GM20431 (cell line): ENCODE measurements around the gene PLXDC1.

Experiments used
- in situ Hi-C: fragments of 300-500 bp; cut with MseI, MboI; formaldehyde crosslinking; loops from one replicate; pipeline ENCODE4 v1.15.0; 2020; ENCODE audit warnings: low sequenced_read_pairs; ENCODE audit not compliant: unreplicated experiment

The PLXDC1 gene

DNA sequence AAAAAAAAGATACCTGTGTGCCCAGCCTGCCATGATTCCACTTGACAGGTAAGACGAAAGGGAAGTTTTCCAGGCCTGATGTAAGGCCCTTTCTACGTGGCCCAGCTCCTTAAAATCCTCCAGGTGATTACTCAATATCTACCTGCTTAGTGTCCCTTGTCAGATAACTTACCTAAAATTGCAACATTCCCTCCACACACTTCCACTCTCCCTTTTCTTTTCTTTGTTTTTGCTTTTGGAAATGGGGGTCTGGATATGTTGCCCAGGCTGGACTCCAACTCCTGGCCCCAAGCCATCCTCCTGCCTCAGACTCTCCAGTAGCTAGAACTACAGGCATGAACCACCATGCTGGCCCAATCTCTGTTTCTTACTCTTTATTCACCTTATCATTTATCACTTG lies 7.2 kb upstream of the PLXDC1 start:
- in situ Hi-C loops = no loop called here

- in situ Hi-C loops = no loop called here
Measured at GRCh38 chr17:39156491-39156890, 5.1 kb upstream of the PLXDC1 start.

- in situ Hi-C loops = no loop called here
Measured at GRCh38 chr17:39155654-39156053, 4.2 kb upstream of the PLXDC1 start.

GRCh38 chr17:39153599-39154051 lies 2.2 kb upstream of the PLXDC1 start:
- in situ Hi-C loops = no loop called here

DNA sequence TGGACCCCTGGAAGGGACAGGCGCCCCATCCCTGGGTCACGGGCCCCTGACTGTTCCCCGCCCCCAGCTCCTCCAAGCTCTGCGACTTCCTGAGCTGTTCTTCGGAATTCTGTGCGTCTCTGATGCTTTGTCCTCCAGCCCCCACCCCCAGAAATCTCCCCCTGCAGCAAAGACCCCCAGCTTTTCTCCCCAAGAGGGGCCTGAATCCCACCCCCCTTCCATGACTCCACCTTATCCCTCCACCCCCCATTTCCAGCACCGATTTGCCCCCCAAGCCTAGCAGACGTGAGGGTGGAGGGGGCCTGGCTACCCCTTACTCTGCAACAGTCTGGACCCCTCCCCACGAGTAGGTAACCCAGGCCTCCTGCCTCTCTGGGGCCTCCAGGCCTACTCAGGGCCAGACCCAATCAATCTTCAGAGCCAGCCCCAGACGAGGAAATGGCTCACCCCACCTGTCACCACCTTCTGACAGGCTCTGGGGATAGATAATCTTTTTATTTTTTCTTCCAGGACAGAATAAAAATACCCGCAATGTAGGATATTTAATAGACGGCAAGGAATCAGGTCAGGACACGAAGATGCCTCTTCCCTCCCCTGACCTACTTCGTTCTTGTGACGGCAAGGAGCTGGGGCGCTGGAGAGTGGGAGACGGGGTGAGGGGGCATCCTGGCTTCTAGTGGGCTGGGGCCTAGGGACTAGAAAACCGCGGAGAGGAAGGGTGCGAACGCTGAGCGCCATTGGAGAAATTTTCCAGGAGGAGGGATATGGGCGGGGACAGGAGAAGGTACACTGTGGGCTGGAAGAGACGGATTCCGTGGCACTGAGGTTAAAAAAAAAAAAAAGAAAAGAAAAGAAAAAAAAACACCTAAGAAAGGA lies 744 bp upstream of the PLXDC1 start:
- in situ Hi-C loops = no loop called here

GRCh38 chr17:39150795-39151149 lies 665 bp downstream of the PLXDC1 start:
- in situ Hi-C loops = no loop called here

GRCh38 chr17:39150104-39150634 lies 1.3 kb downstream of the PLXDC1 start:
- in situ Hi-C loops = no loop called here

GRCh38 chr17:39147221-39148185 lies 3.9 kb downstream of the PLXDC1 start:
- in situ Hi-C loops = loop anchor here (10.0 kb wide), 1 partner anchor 163 kb away; no protein-coding TSS in a partner anchor

DNA sequence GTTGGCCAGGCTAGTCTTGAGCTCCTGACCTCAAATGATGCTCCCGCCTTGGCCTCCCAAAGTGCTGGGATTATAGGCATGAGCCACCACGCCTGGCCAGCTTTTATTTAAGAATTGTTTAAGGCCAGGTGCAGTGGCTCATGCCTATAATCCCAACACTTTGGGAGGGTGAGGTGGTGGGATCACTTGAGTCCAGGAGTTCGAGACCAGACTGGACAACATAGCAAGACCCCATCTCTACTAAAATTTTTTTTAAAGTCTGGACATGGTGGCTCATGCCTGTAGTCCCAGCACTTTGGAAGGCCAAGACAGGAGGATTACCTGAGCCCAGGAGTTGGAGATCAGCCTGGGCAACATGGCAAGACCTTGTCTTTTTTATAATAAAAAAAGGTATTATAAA lies 5.2 kb downstream of the PLXDC1 start:
- in situ Hi-C loops = loop anchor here (10.0 kb wide), 1 partner anchor 161 kb away; no protein-coding TSS in a partner anchor

GRCh38 chr17:39145143-39145542 lies 6.3 kb downstream of the PLXDC1 start:
- in situ Hi-C loops = loop anchor here (10.0 kb wide), 1 partner anchor 160 kb away; no protein-coding TSS in a partner anchor

GRCh38 chr17:39144416-39144840 lies 7.0 kb downstream of the PLXDC1 start:
- in situ Hi-C loops = loop anchor here (10.0 kb wide), 1 partner anchor 160 kb away; no protein-coding TSS in a partner anchor

- in situ Hi-C loops = loop anchor here (10.0 kb wide), 1 partner anchor 159 kb away; no protein-coding TSS in a partner anchor
Measured at GRCh38 chr17:39143552-39144093, 7.8 kb downstream of the PLXDC1 start.

DNA sequence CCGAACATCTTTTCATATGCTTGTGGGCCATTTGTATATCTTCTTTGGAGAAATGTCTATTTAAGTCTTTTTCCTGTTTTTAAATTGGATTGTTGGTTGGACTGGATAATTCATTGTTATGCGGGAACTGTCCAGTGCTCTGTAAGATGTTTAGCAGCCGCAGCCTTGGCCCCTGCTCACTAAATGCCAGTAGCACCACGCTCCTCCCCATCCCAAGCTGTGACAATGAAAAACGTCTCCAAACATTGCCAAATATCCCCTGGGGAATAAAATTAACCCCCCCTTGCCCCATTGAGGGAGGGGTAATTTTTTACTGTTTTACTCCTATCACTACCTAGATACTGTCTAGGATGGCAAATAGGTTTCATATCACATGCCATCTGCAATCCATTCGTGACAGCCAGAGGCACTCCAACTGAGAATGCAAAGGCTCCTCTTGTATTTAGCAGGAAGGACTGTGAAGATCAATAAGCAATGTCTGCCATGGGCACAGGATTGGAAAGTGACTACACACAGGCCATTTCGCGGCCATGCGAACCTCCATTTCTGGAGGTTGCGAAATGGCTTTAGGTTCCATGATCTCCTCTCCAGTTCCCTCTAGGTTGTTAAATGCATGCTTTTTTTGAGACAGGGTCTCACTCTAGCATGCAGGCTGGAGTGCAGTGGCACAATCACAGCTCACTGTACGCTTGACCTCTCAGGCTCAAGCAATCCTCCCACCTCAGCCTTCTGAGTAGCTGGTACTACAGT lies 9.3 kb downstream of the PLXDC1 start:
- in situ Hi-C loops = loop anchor here (10.0 kb wide), 1 partner anchor 157 kb away; no protein-coding TSS in a partner anchor

DNA sequence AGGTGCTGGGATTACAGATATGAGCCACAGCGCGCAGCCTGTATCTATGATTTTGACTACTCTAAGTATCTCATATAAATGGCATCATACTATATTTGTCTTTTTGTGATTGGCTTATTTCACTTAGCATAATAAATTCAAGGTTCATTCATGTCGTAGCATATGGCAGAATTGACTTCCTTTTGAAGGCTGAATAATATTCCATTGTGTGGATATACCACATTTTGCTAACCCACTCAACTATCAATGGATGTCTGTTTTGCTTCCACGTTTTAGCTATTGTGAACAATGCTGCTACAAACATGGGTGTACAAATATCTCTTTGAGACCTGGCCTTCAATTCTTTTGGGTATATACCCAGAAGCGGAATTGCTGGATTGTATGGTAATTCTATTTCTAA lies 10.1 kb downstream of the PLXDC1 start:
- in situ Hi-C loops = loop anchor here (10.0 kb wide), 1 partner anchor 156 kb away; no protein-coding TSS in a partner anchor

DNA sequence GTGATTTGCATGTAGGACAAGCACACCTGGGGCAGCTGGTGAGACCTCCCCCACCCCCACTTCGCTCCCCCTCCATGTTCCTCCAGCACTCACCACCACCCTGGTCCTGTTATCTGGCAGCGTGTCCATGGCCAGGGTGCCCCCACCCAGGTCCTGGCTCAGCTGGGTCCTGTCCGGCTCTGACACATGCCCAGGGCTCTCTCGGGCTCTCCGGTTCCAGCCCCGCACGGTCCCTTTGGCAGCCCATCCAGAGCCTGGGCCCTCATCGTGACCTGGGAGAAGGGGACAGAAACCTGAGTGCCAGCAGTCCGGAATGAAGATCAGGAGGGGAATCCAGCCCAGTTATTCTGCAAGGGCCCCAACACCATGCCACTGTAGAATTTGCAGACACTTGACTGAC lies 11.9 kb downstream of the PLXDC1 start:
- in situ Hi-C loops = no loop called here

DNA sequence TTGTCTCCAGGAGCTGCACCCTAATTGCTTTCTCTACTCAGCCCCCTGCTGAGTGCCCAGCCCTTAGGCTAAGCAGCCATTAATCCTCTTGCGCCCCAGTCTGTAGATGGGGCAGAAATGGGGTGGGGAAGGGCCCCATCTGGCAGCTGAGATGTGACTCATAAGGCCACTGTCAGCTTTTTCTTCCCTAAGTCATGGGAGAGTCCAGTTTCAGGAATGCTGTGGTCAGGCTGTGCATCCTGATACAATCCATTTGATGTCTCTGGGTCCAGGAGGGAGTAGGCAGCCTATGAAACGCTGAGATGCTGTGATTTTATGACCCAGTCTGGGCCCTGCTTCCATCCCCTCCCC lies 12.3 kb downstream of the PLXDC1 start:
- in situ Hi-C loops = no loop called here

DNA sequence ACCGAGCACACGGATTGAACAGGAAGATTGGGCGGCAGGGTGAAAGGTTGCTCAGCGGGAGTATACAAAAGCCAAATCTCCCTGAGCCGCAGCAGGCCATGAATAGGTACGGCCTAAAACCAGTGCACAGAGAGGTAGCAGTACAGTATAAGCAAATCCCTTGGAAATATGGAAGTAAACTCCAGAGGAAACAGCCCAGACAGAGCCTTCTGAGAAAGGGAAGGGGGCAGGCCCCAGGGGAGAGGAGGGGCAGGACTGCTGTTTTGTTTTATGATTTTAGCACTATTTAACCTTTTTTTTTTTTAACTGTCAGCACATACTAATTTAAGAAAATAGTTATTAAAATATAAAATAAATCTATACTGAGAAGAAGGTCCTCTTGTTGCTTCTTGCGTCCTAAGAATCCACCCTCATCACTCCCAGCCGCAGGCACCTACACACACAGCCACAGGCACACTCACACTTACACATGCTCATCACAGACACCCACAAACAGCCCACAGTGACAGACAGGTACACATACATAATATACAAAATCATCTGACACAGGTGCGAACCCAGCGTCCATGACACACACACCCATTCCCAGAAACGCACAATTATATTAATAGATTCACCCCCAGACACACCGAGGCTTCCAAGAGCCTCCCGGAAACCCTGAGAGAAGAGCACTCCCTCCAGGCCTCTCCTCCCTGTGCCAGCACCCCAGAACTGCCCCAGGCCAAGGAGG lies 12.8 kb downstream of the PLXDC1 start:
- in situ Hi-C loops = no loop called here

GRCh38 chr17:39134878-39135277 lies 16.6 kb downstream of the PLXDC1 start:
- in situ Hi-C loops = no loop called here

DNA sequence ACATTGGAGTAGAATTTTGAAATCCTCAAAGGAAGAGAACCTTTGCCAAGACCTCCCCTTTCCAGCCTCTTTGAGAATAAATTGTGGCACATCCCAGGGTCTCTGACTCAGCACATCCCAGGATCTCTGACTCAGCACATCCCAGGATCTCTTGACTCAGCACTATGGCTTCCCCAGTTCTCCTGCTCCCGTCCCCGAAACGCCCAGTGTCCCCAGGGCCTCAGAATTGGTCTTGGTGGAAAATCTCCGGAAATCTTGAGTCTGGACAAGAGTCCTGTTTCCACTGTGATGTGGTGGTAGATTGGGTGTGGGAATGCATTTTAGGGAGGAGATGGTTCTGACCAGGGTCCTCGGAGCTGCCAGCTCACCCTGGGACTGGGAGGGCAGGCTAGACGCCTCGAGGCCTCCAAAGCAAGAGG lies 19.2 kb downstream of the PLXDC1 start:
- in situ Hi-C loops = no loop called here
